Effector memory CD4-positive, alpha-beta T cell (primary cell): Measurements from ENCODE around the gene BCOR.

Experiments used
- DNase-seq, 3 donors: peaks; one replicate each; pipeline ENCODE4 v3.0.0-alpha.2; 2020
- H3K27ac ChIP-seq: 2 replicates; pipeline ENCODE4 v1.7.0; 2013; ENCODE audit warnings: mild to moderate bottlenecking, low read length, moderate library complexity; ENCODE audit not compliant: insufficient read depth, poor library complexity, severe bottlenecking
- H3K27me3 ChIP-seq: replicated peaks from 2 replicates; pipeline ENCODE4 v1.7.0; 2013; ENCODE audit warnings: mild to moderate bottlenecking, low read length; ENCODE audit not compliant: insufficient read depth, control insufficient read depth, poor library complexity, severe bottlenecking
- H3K36me3 ChIP-seq: 2 replicates; pipeline ENCODE4 v1.7.0; 2013; ENCODE audit warnings: mild to moderate bottlenecking, low read length, moderate library complexity; ENCODE audit not compliant: control insufficient read depth, insufficient read depth
- H3K4me1 ChIP-seq: 2 replicates; pipeline ENCODE4 v1.7.0; 2013; ENCODE audit warnings: low read length, mild to moderate bottlenecking; ENCODE audit not compliant: control insufficient read depth, insufficient read depth, poor library complexity, severe bottlenecking
- H3K4me3 ChIP-seq: 2 replicates; pipeline ENCODE4 v1.7.0; 2013; ENCODE audit warnings: low read length, low read depth, mild to moderate bottlenecking; ENCODE audit not compliant: insufficient read depth, poor library complexity, severe bottlenecking
- H3K9me3 ChIP-seq: 2 replicates; pipeline ENCODE4 v1.7.0; 2013; ENCODE audit warnings: mild to moderate bottlenecking, low read length, moderate library complexity; ENCODE audit not compliant: control insufficient read depth

The BCOR gene

DNA sequence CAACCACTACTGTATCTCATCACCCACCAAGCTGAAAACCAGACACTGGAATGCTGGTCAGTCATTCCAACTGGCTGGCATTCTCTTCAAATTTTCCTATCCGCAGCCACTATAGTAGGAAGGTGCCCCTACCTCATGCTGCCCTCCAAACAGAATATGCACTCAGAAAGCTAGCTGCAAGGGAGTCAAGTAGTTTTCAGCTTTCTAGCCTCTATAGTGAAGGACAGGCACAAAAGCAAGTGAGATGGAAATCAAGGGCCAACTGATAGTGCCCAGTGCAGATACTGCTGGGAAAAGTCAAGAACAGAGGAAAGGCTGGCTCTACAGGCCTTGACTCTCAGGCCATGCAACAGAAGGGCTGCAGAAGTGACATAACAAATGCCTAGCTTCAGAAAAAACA is 47.2 kb downstream of the BCOR start:
- H3K27me3 ChIP-seq = no peaks in the 10 kb centered on the region

DNA sequence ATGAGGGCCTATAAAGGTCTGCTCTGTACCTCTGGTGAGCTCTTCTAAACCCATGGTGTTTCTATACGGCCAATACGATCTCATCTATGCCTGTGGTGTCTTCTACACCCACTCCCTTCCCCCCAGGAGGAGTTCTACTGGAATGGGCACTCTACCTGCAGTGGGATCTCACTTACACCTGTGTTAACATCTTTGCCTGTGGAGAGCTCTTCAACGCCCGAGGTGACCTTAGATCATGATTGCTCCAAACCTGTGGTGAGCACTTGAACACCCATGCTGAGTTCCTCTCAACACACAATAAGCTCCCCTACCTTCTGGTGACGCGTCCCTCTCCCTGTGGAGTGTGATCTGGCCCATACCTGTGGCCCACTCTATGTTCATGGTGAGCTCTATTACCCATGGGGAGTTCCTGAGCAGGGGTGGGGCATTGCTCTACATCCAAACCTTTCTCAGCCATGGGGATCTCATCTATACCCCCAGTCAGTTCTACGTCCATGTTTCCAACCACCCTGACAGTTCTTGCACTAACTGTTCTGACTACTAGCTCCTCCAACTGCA is 48.6 kb downstream of the BCOR start:
- DNase-seq = no peak
- no peak overlapping the region for H3K4me3 ChIP-seq
- no peak overlapping the region for H3K27ac ChIP-seq
- H3K9me3 ChIP-seq = peaks cover 7% of the 10 kb centered on the region
- no peaks in the 10 kb centered on the region for H3K27me3 ChIP-seq
- H3K36me3 ChIP-seq = peaks cover 48% of the 10 kb centered on the region
- H3K4me1 ChIP-seq = no peaks in the 10 kb centered on the region

More for the DNA sequence above, 47.2 kb downstream of the BCOR start:
- Histone ChIP-seq H3K36me3 (peaks cover 57% of the 10 kb centered on the region), H3K4me1 (no peaks in the 10 kb centered on the region), H3K9me3 (peaks cover 7% of the 10 kb centered on the region), H3K4me3 (no peak overlapping the region), H3K27ac (no peak overlapping the region)
- DNase-seq = no peak

DNA sequence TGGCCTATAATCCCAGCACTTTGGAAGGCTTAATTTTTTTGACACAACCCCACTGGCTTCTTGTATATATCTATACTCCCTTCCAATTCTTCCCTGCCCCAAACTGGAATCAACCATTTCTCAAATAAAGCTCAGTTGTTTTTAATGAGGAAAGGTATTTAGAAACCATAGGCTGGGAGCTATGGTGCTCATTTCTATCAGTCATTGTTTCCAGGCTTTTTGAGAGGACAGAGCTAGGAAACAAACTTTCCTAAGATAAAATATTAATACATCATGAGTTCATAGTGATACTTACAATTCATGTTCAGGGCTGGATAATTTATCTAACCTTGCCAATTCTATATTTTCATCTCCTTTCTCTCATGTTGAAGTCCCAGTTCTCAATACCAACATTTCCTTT is 50.3 kb downstream of the BCOR start:
- no peak for DNase-seq
- H3K9me3 ChIP-seq = peaks cover 7% of the 10 kb centered on the region
- peaks cover 32% of the 10 kb centered on the region for H3K36me3 ChIP-seq
- no peaks in the 10 kb centered on the region for H3K4me1 ChIP-seq
- H3K4me3 ChIP-seq = no peak overlapping the region
- H3K27me3 ChIP-seq = no peaks in the 10 kb centered on the region
- no peak overlapping the region for H3K27ac ChIP-seq

DNA sequence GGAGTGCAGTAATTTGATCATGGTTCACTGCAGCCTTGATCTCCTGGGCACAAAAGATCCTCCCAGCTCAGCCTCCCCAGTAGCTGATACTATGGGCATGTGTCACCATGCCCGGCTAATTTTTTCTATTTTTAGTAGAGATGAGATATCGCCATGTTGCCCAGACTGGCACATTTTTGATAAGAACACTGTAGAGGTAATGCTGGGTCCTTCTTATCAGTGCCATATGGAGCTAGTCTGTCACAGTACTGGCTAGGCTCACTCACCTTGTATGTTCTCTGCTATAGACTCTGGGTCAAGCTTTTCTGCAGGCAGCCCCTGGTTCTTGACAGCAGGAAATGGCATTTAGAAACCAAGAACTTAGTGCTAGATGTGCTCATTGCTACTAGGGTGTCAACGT is 53.9 kb downstream of the BCOR start:
- Histone ChIP-seq H3K36me3 (peaks cover under 1% of the 10 kb centered on the region), H3K27me3 (no peaks in the 10 kb centered on the region), H3K9me3 (no peaks in the 10 kb centered on the region), H3K4me3 (no peak overlapping the region), H3K27ac (no peak overlapping the region), H3K4me1 (no peaks in the 10 kb centered on the region)
- no peak for DNase-seq

DNA sequence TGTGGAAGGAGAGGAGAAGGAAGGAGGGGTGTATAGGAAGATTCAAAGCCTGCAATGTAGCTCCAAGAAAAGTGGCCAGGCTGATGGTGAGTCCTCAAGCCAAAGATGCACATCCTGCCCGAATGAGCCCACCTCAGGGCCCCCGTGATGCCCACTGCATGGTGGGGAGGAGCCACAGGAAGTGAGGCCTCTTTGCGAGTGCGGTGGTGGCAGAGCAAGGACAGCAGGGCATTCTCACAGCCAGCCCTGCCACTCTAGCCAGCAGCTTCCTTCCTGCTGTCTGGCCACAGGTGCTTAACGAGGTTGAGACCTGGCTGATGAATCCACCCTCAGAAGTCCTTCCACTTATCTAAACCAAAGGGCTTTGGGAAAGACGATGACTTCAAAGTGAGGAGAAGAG is 55.8 kb downstream of the BCOR start:
- no peaks in the 10 kb centered on the region for H3K4me1 ChIP-seq
- H3K27me3 ChIP-seq = no peaks in the 10 kb centered on the region
- H3K4me3 ChIP-seq = no peak overlapping the region
- no peak overlapping the region for H3K27ac ChIP-seq
- DNase-seq = no peak
- H3K36me3 ChIP-seq = no peaks in the 10 kb centered on the region
- H3K9me3 ChIP-seq = no peaks in the 10 kb centered on the region

DNA sequence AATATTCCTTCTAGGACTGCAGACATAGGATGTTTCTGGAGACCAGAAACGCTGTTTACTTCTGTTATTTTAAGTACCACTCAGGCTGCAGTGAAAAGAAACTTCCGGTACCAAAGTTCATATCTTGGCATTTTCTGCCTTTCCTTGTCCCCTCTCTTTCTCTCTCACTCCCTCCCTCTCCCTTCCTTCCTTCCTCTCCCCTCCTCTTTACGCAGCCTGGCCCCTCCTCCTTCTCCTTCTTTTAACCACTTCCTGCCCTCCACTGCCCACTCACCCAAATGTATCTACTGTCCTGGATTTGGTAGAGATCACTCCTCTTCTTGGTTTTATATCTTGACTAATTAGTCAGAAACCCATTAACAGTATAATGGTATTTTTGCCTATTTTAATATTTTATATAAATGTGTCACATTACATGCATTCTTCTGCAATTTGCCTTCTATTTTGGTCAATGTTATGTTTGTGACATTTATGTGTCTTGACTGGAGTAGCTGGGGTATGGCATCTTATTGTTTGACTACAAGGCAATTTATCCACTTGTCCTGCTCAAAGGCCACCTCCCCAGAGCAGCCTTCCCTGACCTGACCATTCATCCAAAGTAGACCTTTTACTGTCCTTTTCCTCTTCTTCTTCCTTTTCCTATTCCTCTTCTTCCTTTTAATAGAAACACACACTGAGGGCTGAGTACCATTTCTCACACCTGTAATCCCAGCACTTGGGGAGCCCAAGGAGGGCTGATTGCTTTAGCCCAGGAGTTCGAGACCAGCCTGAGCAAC is 56.9 kb downstream of the BCOR start:
- no peaks in the 10 kb centered on the region for H3K36me3 ChIP-seq
- H3K27me3 ChIP-seq = no peaks in the 10 kb centered on the region
- H3K4me3 ChIP-seq = no peak overlapping the region
- DNase-seq = no peak
- no peaks in the 10 kb centered on the region for H3K4me1 ChIP-seq
- no peaks in the 10 kb centered on the region for H3K9me3 ChIP-seq
- no peak overlapping the region for H3K27ac ChIP-seq

DNA sequence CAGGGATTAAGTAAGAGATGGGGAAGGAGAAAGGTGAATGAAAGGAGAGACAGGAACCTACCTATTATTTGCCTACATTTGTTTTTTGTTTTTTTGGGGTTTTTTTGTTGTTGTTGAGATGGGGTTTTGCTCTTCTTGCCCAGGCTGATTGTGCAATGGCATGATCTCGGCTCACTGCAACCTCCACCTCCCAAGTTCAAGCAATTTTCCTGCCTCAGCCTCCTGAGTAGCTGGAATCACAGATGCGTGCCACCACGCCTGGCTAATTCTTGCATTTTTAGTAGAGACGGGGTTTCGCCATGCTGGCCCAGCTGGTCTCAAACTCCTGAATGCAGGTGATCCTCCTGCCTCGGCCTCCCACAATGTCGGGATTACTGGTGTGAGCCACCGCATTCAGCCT is 57.9 kb downstream of the BCOR start:
- H3K4me1 ChIP-seq = no peaks in the 10 kb centered on the region
- H3K4me3 ChIP-seq = no peak overlapping the region
- DNase-seq = no peak
- H3K27me3 ChIP-seq = no peaks in the 10 kb centered on the region
- no peaks in the 10 kb centered on the region for H3K9me3 ChIP-seq
- H3K36me3 ChIP-seq = no peaks in the 10 kb centered on the region
- no peak overlapping the region for H3K27ac ChIP-seq

DNA sequence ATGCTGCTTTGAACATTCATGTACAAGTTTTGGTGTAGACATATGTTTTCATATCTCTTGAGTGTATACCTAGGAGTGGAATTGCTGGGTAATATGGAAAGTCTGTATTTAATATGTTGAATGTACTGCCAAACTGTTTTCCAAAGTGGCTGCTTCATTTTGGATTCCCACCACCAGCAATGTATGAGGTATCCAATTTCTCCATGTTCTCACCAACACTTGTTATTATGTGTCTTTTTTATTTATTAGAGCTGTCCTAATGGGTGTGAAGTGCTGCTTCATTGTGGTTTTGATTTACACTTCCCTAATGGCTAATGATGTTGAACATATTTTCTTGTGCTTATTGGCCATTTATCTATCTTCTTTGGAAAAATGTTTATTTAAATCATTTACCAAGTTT is 60.4 kb downstream of the BCOR start:
- H3K4me3 ChIP-seq = no peak overlapping the region

DNA sequence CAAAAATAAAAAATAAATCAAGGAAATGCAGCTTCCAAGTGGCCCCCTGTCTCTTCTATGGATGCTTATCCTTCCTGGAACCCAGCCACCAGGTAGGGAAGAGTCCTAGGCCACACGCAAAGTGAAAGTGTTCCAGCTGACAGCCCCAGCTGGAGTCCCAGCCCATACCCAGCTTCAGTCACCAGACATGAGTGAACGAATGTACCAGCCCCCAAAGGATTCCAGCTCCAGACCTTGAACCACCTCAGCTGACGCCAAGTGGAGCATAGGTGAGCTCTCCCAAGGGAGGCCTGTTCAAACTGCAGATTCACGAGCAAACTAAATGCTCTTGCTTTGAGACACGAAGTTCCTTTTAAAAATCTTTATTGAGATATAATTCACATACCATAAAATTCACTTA is 62.0 kb downstream of the BCOR start:
- Histone ChIP-seq H3K4me3 (no peak overlapping the region), H3K27ac (no peak overlapping the region), H3K4me1 (no peaks in the 10 kb centered on the region), H3K27me3 (no peaks in the 10 kb centered on the region), H3K36me3 (no peaks in the 10 kb centered on the region), H3K9me3 (no peaks in the 10 kb centered on the region)
- DNase-seq = no peak

More for the DNA sequence above, 60.4 kb downstream of the BCOR start:
- no peaks in the 10 kb centered on the region for H3K9me3 ChIP-seq
- no peak overlapping the region for H3K27ac ChIP-seq
- no peaks in the 10 kb centered on the region for H3K27me3 ChIP-seq
- no peak for DNase-seq
- H3K36me3 ChIP-seq = no peaks in the 10 kb centered on the region
- no peaks in the 10 kb centered on the region for H3K4me1 ChIP-seq

DNA sequence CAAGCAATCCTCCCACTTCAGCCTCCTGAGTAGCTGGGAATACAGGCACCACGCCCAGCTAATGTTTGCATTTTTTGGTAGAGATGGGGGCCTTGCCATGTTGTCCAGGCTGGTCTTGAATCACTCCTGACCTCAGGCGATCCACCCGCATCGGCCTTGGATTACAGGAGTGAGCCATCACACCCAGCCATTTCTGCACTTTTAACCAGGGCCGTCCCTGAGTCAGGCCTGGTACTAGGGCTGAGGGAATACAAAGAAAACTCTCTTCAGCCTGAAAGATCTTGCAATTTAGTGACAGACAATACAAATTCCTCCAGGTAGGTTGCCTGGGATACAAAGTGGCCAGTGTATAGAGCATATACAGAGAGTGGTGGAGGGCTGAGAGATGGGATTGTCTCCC is 65.8 kb downstream of the BCOR start:
- DNase-seq = no peak
- H3K4me1 ChIP-seq = no peaks in the 10 kb centered on the region
- no peaks in the 10 kb centered on the region for H3K36me3 ChIP-seq
- no peaks in the 10 kb centered on the region for H3K27me3 ChIP-seq
- H3K4me3 ChIP-seq = no peak overlapping the region
- no peak overlapping the region for H3K27ac ChIP-seq
- H3K9me3 ChIP-seq = no peaks in the 10 kb centered on the region
